ENCODE results near the gene MAP3K14.

MAP3K14 gene

DNA sequence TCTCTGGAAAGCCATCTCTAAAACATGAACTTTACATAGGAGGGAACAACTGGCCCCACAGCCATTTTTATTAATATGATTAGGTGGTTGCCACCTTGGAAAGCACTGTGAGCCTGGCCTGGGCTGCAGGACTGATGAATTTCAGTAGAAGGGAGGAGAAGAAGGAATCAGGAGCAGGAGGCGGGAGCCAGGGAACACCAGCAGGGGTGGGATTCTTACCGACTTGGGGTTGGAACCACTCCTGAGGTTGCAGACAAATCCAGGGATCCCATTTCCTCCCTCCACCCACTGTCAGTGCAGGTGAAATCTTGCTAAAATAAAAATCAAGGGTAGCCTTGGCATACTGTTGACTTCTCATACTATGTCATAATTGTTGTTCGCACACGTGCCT, 16.9 kb upstream of the MAP3K14 start:
- TF ChIP-seq TEAD4 (IDR thresholded peaks at IDR 0.05), result no peak
- TF ChIP-seq TAF1 (IDR thresholded peaks at IDR 0.05; ENCODE audit: low read depth), result no peak

DNA sequence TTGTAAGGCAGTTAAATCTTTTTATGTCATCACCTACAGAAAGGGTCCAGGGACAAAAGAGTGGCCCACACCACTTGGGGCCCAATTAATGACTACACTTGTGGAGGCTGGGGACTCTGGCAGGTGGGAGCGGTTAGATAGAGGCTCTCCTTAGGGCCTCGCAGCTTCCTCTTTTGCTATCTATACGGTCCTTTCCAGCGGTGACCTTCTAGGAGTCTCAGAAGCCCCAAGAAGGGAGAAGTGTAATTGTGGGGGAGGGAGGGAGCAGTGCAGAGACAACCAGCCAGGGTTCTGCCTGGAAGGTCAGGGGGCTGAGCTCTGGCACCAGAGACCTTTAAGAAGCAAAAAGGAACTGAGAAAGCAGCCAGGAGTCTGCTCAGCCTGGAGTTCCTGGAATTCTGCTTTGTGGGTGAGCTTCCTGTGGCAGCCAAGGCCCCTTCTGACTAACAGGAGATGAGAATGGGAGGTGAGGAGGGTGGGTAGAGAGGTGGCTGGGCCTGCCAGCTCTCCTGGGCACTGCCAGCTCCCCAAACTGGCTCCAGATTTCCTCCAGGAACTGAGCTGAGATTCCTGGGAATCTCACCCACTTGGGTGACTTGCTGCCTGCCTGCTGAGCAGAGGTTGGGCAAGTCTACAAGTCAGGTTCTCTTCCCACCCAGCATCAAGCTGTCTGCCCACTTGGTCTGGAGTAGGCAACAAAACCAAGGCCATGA, 16.3 kb upstream of the MAP3K14 start:
- no peak for TF ChIP-seq ZBTB7A (IDR thresholded peaks at IDR 0.05; ENCODE audit: low read depth)
- TF ChIP-seq, protein P1, sequence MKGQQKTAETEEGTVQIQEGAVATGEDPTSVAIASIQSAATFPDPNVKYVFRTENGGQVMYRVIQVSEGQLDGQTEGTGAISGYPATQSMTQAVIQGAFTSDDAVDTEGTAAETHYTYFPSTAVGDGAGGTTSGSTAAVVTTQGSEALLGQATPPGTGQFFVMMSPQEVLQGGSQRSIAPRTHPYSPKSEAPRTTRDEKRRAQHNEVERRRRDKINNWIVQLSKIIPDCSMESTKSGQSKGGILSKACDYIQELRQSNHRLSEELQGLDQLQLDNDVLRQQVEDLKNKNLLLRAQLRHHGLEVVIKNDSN (IDR thresholded peaks at IDR 0.05), result no peak
- no peak for TF ChIP-seq YY1 (IDR thresholded peaks at IDR 0.05; ENCODE audit: low read depth)
- no peak for TF ChIP-seq RAD21 (IDR thresholded peaks at IDR 0.05; ENCODE audit: low read depth)
- TF ChIP-seq EGR1 (IDR thresholded peaks at IDR 0.05), result no peak
- TF ChIP-seq, protein P2, sequence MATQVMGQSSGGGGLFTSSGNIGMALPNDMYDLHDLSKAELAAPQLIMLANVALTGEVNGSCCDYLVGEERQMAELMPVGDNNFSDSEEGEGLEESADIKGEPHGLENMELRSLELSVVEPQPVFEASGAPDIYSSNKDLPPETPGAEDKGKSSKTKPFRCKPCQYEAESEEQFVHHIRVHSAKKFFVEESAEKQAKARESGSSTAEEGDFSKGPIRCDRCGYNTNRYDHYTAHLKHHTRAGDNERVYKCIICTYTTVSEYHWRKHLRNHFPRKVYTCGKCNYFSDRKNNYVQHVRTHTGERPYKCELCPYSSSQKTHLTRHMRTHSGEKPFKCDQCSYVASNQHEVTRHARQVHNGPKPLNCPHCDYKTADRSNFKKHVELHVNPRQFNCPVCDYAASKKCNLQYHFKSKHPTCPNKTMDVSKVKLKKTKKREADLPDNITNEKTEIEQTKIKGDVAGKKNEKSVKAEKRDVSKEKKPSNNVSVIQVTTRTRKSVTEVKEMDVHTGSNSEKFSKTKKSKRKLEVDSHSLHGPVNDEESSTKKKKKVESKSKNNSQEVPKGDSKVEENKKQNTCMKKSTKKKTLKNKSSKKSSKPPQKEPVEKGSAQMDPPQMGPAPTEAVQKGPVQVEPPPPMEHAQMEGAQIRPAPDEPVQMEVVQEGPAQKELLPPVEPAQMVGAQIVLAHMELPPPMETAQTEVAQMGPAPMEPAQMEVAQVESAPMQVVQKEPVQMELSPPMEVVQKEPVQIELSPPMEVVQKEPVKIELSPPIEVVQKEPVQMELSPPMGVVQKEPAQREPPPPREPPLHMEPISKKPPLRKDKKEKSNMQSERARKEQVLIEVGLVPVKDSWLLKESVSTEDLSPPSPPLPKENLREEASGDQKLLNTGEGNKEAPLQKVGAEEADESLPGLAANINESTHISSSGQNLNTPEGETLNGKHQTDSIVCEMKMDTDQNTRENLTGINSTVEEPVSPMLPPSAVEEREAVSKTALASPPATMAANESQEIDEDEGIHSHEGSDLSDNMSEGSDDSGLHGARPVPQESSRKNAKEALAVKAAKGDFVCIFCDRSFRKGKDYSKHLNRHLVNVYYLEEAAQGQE (IDR thresholded peaks at IDR 0.05; ENCODE audit: low read depth), result no peak
- TF ChIP-seq CEBPB (IDR thresholded peaks at IDR 0.05), result no peak
- TF ChIP-seq EP300 (IDR thresholded peaks at IDR 0.05; ENCODE audit: borderline replicate concordance), result no peak

DNA sequence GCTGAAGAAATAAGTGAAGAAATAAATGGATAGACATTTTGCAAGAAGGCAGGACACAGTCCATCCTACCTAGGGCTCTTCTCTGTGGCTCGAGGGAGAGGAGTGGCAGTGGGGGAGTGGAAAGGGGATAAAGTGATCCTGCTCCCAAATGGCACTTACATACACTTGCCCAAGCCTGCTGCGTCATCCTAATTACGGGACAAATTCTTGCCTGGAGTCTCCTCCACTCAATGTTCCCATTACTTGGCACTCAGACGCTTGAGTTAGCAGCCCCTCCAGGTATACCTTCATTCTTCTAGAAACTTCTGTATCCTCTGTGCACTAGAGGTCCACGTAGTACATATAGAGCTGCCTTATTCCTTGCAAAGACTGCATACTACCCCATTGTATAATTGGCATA, 15.7 kb upstream of the MAP3K14 start:
- TF ChIP-seq CEBPB (IDR thresholded peaks at IDR 0.05), result no peak
- TF ChIP-seq CREB1 (IDR thresholded peaks at IDR 0.05; ENCODE audit: low read depth), result no peak
- TF ChIP-seq, protein P3, sequence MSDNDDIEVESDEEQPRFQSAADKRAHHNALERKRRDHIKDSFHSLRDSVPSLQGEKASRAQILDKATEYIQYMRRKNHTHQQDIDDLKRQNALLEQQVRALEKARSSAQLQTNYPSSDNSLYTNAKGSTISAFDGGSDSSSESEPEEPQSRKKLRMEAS (IDR thresholded peaks at IDR 0.05), result no peak
- TF ChIP-seq, protein P1 (IDR thresholded peaks at IDR 0.05), result no peak
- TF ChIP-seq, protein P2 (IDR thresholded peaks at IDR 0.05; ENCODE audit: low read depth), result no peak
- no peak for TF ChIP-seq TCF12 (IDR thresholded peaks at IDR 0.05; ENCODE audit: low read depth)
- TF ChIP-seq RAD21 (IDR thresholded peaks at IDR 0.05; ENCODE audit: low read depth), result no peak
- no peak for TF ChIP-seq FOXM1 (IDR thresholded peaks at IDR 0.05; ENCODE audit: borderline replicate concordance, low read depth)

DNA sequence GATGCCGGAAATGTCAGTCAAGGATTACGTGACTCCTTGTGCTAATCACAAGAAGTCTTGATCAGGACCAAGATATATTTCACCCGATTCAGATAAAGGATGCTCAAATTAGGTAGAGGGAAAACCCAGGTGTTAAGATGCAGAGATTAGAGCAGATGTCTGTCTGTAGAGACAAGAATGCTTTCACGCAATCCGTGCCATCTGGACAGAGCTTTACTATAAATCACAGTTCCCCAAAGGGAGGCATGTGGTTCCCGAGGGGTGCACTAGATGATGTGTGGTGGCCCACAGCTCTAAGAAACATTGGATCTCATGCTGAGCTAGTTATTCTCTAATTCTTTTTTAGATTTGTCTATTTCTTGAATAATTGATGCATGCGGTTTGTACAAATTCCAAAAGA, 9.8 kb upstream of the MAP3K14 start:
- TF ChIP-seq, protein P3 (IDR thresholded peaks at IDR 0.05), result no peak
- TF ChIP-seq, protein P2 (IDR thresholded peaks at IDR 0.05; ENCODE audit: low read depth), result no peak
- TF ChIP-seq CREB1 (IDR thresholded peaks at IDR 0.05; ENCODE audit: low read depth) (no peak), ZBTB7A (IDR thresholded peaks at IDR 0.05; ENCODE audit: low read depth) (no peak), TAF1 (IDR thresholded peaks at IDR 0.05; ENCODE audit: low read depth) (no peak), TEAD4 (IDR thresholded peaks at IDR 0.05) (no peak), YY1 (IDR thresholded peaks at IDR 0.05; ENCODE audit: low read depth) (no peak), CEBPB (IDR thresholded peaks at IDR 0.05) (no peak), RAD21 (IDR thresholded peaks at IDR 0.05; ENCODE audit: low read depth) (no peak), EGR1 (IDR thresholded peaks at IDR 0.05) (no peak), EP300 (IDR thresholded peaks at IDR 0.05; ENCODE audit: borderline replicate concordance) (no peak), NFIC (IDR thresholded peaks at IDR 0.05) (no peak), FOXM1 (IDR thresholded peaks at IDR 0.05; ENCODE audit: borderline replicate concordance, low read depth) (no peak)

DNA sequence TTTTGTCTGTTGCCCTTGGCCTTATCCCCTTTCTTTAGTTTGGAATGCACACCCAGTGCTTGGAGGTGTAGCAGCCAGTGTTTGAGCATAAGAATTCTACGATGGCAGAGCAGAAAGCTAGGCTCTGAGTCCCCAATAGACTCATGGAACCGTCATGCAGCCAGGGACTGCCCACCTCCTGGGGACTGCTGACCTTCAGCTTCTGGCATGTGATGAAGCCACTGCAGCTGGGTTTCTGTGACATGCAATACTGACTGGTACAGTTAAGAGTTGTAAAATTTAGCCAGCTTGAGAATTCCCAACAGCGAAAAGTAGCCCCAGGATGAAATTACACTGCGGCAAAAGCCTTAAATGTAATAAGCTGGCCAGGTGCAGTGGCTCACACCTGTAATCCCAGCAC, 9.0 kb upstream of the MAP3K14 start:
- TF ChIP-seq TAF1 (IDR thresholded peaks at IDR 0.05; ENCODE audit: low read depth), result no peak
- TF ChIP-seq EP300 (IDR thresholded peaks at IDR 0.05; ENCODE audit: borderline replicate concordance), result no peak
- TF ChIP-seq, protein P3 (IDR thresholded peaks at IDR 0.05), result no peak
- TF ChIP-seq TCF12 (IDR thresholded peaks at IDR 0.05; ENCODE audit: low read depth), result no peak
- no peak for TF ChIP-seq NFIC (IDR thresholded peaks at IDR 0.05)
- TF ChIP-seq FOXM1 (IDR thresholded peaks at IDR 0.05; ENCODE audit: borderline replicate concordance, low read depth), result no peak
- TF ChIP-seq, protein P2 (IDR thresholded peaks at IDR 0.05; ENCODE audit: low read depth), result no peak
- TF ChIP-seq RAD21 (IDR thresholded peaks at IDR 0.05; ENCODE audit: low read depth), result no peak
- TF ChIP-seq CREB1 (IDR thresholded peaks at IDR 0.05; ENCODE audit: low read depth), result no peak
- no peak for TF ChIP-seq CEBPB (IDR thresholded peaks at IDR 0.05)
- TF ChIP-seq EGR1 (IDR thresholded peaks at IDR 0.05), result no peak
- TF ChIP-seq, protein P1 (IDR thresholded peaks at IDR 0.05), result no peak
- no peak for TF ChIP-seq TEAD4 (IDR thresholded peaks at IDR 0.05)
- TF ChIP-seq YY1 (IDR thresholded peaks at IDR 0.05; ENCODE audit: low read depth), result no peak
- TF ChIP-seq ZBTB7A (IDR thresholded peaks at IDR 0.05; ENCODE audit: low read depth), result no peak

All from Ishikawa (cell line).